TTC549 (cell line): ENCODE measurements around the gene GOLGA2.
"Not testable (repeated sequence)": the region's sequence is repeated elsewhere in the genome, so short reads cannot be mapped to it uniquely, and the experiment has no call there.

Experiments used
- FAIRE-seq: peaks from 2 replicates; lab custom pipeline; 2012; peaks lifted over from hg19 to GRCh38; lab: Jason Lieb, UNC

Gene GOLGA2

GRCh38 chr9:128292009-128292408 is 16.2 kb upstream of the GOLGA2 start:
- FAIRE-seq: no peak

GRCh38 chr9:128288273-128289004 is 12.6 kb upstream of the GOLGA2 start:
- FAIRE-seq: no peak

GRCh38 chr9:128286440-128286839 is 10.6 kb upstream of the GOLGA2 start:
- no peak for FAIRE-seq

- FAIRE-seq: no peak
Observed at GRCh38 chr9:128285033-128285784, 9.4 kb upstream of the GOLGA2 start.

GRCh38 chr9:128282500-128282899 is 6.7 kb upstream of the GOLGA2 start:
- no peak for FAIRE-seq

GRCh38 chr9:128280084-128280622 is 4.3 kb upstream of the GOLGA2 start:
- no peak for FAIRE-seq

GRCh38 chr9:128279088-128280073 is 3.6 kb upstream of the GOLGA2 start:
- not testable (repeated sequence) for FAIRE-seq

- no peak for FAIRE-seq
Observed at GRCh38 chr9:128276574-128277270, 915 bp upstream of the GOLGA2 start.

- FAIRE-seq: peak; percentile 74
Observed at GRCh38 chr9:128276008-128276573, 284 bp upstream of the GOLGA2 start, which contains the start of gene SWI5. SWI5 (plus strand) TSS chr9:128276276.

GRCh38 chr9:128274245-128274644 is 1.6 kb downstream of the GOLGA2 start:
- FAIRE-seq: no peak

- FAIRE-seq: no peak
Observed at GRCh38 chr9:128271512-128271911, 4.3 kb downstream of the GOLGA2 start.

- FAIRE-seq: no peak
Observed at GRCh38 chr9:128271112-128271511, 4.7 kb downstream of the GOLGA2 start.

GRCh38 chr9:128266868-128267590 is 8.8 kb downstream of the GOLGA2 start:
- FAIRE-seq: no peak

GRCh38 chr9:128265348-128265847 is 10.4 kb downstream of the GOLGA2 start:
- no peak for FAIRE-seq

- FAIRE-seq: no peak
Observed at GRCh38 chr9:128262687-128263086, 13.1 kb downstream of the GOLGA2 start.

GRCh38 chr9:128260340-128260739 is 15.5 kb downstream of the GOLGA2 start:
- FAIRE-seq: no peak

- no peak for FAIRE-seq
Observed at GRCh38 chr9:128259156-128259555, 16.7 kb downstream of the GOLGA2 start.

- FAIRE-seq: no peak
Observed at GRCh38 chr9:128258326-128258725, 17.5 kb downstream of the GOLGA2 start.

- no peak for FAIRE-seq
Observed at GRCh38 chr9:128257907-128258306, 17.9 kb downstream of the GOLGA2 start.
